Measurements from ENCODE around the gene MPV17L2. TPM values are rescaled to one million over a fixed set of nuclear protein-coding genes. Genes with fewer than 3 reads are reported as not detected.

The MPV17L2 gene
- total and polyA plus RNA-seq, 4 donors, result 3.6 to 28.0 (median 14.1) TPM

DNA sequence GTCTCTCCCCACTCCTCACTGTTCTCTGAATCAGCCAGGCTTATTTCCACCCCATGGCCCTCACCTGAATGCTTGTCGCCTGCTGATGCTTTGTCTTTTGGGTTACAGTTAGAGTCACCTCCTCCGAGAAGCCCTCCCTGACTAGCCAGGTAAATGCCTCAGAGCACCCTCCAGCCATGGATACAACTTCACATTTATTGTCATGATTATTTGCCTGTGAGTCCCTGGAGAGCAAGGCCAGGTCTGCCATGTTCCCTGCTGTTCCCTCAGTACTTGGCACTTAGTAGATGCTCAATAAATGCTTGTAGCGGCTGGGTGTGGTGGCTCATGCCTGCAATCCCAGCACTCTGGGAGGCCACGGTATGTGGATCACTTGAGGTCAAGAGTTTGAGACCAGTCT, 36.9 kb downstream of the MPV17L2 start (continued):
- TF ChIP-seq, protein P1, sequence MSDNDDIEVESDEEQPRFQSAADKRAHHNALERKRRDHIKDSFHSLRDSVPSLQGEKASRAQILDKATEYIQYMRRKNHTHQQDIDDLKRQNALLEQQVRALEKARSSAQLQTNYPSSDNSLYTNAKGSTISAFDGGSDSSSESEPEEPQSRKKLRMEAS (IDR thresholded peaks at IDR 0.05), result no peak
- no peak for TF ChIP-seq JUND (IDR thresholded peaks at IDR 0.05)
- TF ChIP-seq ZBTB33 (IDR thresholded peaks at IDR 0.05), result no peak
- no peak for TF ChIP-seq SP1 (IDR thresholded peaks at IDR 0.05)
- no peak for TF ChIP-seq YY1 (IDR thresholded peaks at IDR 0.05)
- TF ChIP-seq HNF4A (conservative IDR thresholded peaks at IDR 0.05), result no peak

DNA sequence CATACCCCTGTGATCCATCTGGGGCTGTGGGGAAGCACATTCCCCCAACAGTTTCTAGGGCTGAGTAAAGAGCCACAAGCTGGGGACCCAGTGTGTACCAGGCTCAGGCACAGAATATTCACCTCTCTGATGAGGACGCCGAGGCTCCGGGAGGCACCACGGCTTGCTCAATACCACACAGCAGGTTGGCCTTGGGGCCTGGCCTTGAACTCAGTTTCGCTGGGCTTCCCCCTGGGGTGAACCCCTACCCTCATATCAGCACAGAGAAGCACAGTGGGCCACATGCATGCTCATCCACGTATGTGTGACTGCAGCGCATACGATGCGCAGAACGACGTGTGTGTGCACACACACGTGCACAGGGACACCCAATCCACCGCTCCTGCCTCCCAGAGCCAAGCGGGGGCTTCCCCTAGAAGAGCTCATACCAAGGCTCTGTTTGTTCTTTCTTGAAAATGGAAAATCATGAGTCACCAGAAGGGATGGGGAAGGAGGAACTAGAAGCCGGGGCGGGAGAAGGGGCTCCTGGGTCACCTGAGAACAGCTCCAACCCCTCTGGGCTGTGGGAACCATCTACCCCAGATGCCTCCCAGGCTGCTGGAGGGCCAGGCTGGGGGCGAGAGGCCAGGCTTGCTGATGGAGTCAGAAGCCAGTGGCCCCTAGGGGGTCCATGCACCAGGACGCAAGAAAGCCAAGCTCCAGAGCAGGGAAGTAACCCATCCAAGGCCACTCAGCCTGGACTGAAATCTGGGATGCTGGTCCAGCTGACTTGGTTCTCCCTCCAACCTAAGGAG, 38.1 kb downstream of the MPV17L2 start:
- WGBS, result 51% methylated on average over 18 of the region's 18 CpGs
- TF ChIP-seq, protein P1 (IDR thresholded peaks at IDR 0.05), result no peak
- H3K9ac ChIP-seq (ENCODE audit: low read depth in 1 of 2, low read length in 2 of 2), result no peak overlapping the region
- peaks cover 0 to 6% (median 0%) of the 10 kb centered on the region in 4 donors for H3K27me3 ChIP-seq (ENCODE audit: control insufficient read depth in 4 of 4, insufficient read depth in 4 of 4, low read length in 3 of 4)
- no peaks in the 10 kb centered on the region for H3K36me3 ChIP-seq (ENCODE audit: control insufficient read depth in 4 of 4, insufficient read depth in 3 of 4, low read depth in 1 of 4, low read length in 3 of 4)
- no peak for DNase-seq (ENCODE audit: low spot score)
- no peak overlapping the region for H3K4me3 ChIP-seq (ENCODE audit: low read depth in 1 of 3, low read length in 3 of 3)
- H3K4me1 ChIP-seq (ENCODE audit: control insufficient read depth in 4 of 4, insufficient read depth in 4 of 4, low read length in 3 of 4), result peaks cover 0 to 1% (median 0%) of the 10 kb centered on the region in 4 donors
- H3K27ac ChIP-seq (ENCODE audit: low read depth in 1 of 2, low read length in 2 of 2), result no peak overlapping the region
- peaks cover 0 to 7% (median 6%) of the 10 kb centered on the region in 4 donors for H3K9me3 ChIP-seq (ENCODE audit: control insufficient read depth in 4 of 4, low read length in 3 of 4)

- H3K9me3 ChIP-seq (ENCODE audit: control insufficient read depth in 4 of 4, low read length in 3 of 4), result peaks cover 0 to 7% (median 6%) of the 10 kb centered on the region in 4 donors
- H3K4me3 ChIP-seq (ENCODE audit: low read depth in 1 of 3, low read length in 3 of 3), result no peak overlapping the region
- peaks cover 0 to 6% (median 0%) of the 10 kb centered on the region in 4 donors for H3K27me3 ChIP-seq (ENCODE audit: control insufficient read depth in 4 of 4, insufficient read depth in 4 of 4, low read length in 3 of 4)
- H3K9ac ChIP-seq (ENCODE audit: low read depth in 1 of 2, low read length in 2 of 2), result no peak overlapping the region
- H3K36me3 ChIP-seq (ENCODE audit: control insufficient read depth in 4 of 4, insufficient read depth in 3 of 4, low read depth in 1 of 4, low read length in 3 of 4), result no peaks in the 10 kb centered on the region
- H3K27ac ChIP-seq (ENCODE audit: low read depth in 1 of 2, low read length in 2 of 2), result no peak overlapping the region
- DNase-seq (ENCODE audit: low spot score), result no peak
- H3K4me1 ChIP-seq (ENCODE audit: control insufficient read depth in 4 of 4, insufficient read depth in 4 of 4, low read length in 3 of 4), result no peaks in the 10 kb centered on the region
- 31% methylated on average over 4 of the region's 4 CpGs for WGBS
- no peak for TF ChIP-seq FOXA2 (IDR thresholded peaks at IDR 0.05)
- TF ChIP-seq RXRA (IDR thresholded peaks at IDR 0.05), result no peak
- no peak for TF ChIP-seq TAF1 (conservative IDR thresholded peaks at IDR 0.05)
- TF ChIP-seq YY1 (IDR thresholded peaks at IDR 0.05), result no peak
- TF ChIP-seq FOXA1 (IDR thresholded peaks at IDR 0.05), result no peak
- TF ChIP-seq HNF4A (conservative IDR thresholded peaks at IDR 0.05), result no peak
- no peak for TF ChIP-seq HNF4G (IDR thresholded peaks at IDR 0.05)
- TF ChIP-seq SP1 (IDR thresholded peaks at IDR 0.05), result no peak
- TF ChIP-seq, protein P1 (IDR thresholded peaks at IDR 0.05), result no peak
- no peak for TF ChIP-seq JUND (IDR thresholded peaks at IDR 0.05)
- TF ChIP-seq ZBTB33 (IDR thresholded peaks at IDR 0.05), result no peak
- no peak for TF ChIP-seq GABPA (IDR thresholded peaks at IDR 0.05 in 1 of 2, conservative IDR thresholded peaks at IDR 0.05 in 1 of 2)
- TF ChIP-seq, protein P2, sequence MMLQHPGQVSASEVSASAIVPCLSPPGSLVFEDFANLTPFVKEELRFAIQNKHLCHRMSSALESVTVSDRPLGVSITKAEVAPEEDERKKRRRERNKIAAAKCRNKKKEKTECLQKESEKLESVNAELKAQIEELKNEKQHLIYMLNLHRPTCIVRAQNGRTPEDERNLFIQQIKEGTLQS (IDR thresholded peaks at IDR 0.05), result no peak
- TF ChIP-seq, protein P3, sequence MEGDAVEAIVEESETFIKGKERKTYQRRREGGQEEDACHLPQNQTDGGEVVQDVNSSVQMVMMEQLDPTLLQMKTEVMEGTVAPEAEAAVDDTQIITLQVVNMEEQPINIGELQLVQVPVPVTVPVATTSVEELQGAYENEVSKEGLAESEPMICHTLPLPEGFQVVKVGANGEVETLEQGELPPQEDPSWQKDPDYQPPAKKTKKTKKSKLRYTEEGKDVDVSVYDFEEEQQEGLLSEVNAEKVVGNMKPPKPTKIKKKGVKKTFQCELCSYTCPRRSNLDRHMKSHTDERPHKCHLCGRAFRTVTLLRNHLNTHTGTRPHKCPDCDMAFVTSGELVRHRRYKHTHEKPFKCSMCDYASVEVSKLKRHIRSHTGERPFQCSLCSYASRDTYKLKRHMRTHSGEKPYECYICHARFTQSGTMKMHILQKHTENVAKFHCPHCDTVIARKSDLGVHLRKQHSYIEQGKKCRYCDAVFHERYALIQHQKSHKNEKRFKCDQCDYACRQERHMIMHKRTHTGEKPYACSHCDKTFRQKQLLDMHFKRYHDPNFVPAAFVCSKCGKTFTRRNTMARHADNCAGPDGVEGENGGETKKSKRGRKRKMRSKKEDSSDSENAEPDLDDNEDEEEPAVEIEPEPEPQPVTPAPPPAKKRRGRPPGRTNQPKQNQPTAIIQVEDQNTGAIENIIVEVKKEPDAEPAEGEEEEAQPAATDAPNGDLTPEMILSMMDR (IDR thresholded peaks at IDR 0.05; ENCODE audit: low read depth, low read length, missing input control), result no peak
- no peak for TF ChIP-seq RAD21 (IDR thresholded peaks at IDR 0.05)
Measured at GRCh38 chr19:18231775-18232174, 38.8 kb downstream of the MPV17L2 start.
